Measurements from ENCODE around the gene ACVR1. TPM values are rescaled to one million over a fixed set of nuclear protein-coding genes. Genes with fewer than 3 reads are reported as not detected.
"Not testable (repeated sequence)": the region's sequence is repeated elsewhere in the genome, so short reads cannot be mapped to it uniquely, and the experiment has no call there.

Gene ACVR1
- total RNA-seq, 1 donor from 2014 or later: 24.3 TPM

GRCh38 chr2:157831573-157832315 lies 44.4 kb downstream of the ACVR1 start:
- Mint-ChIP-seq H3K4me3 (ENCODE audit: low read depth) (no peak overlapping the region), H3K36me3 (ENCODE audit: insufficient read depth) (peaks cover 3% of the 10 kb centered on the region), H3K9me3 (ENCODE audit: low read depth) (no peaks in the 10 kb centered on the region), H3K27me3 (no peaks in the 10 kb centered on the region), H3K27ac (no peak overlapping the region), H3K4me1 (ENCODE audit: low read depth) (peaks cover 12% of the 10 kb centered on the region)
- TF ChIP-seq, protein P1, sequence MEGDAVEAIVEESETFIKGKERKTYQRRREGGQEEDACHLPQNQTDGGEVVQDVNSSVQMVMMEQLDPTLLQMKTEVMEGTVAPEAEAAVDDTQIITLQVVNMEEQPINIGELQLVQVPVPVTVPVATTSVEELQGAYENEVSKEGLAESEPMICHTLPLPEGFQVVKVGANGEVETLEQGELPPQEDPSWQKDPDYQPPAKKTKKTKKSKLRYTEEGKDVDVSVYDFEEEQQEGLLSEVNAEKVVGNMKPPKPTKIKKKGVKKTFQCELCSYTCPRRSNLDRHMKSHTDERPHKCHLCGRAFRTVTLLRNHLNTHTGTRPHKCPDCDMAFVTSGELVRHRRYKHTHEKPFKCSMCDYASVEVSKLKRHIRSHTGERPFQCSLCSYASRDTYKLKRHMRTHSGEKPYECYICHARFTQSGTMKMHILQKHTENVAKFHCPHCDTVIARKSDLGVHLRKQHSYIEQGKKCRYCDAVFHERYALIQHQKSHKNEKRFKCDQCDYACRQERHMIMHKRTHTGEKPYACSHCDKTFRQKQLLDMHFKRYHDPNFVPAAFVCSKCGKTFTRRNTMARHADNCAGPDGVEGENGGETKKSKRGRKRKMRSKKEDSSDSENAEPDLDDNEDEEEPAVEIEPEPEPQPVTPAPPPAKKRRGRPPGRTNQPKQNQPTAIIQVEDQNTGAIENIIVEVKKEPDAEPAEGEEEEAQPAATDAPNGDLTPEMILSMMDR (IDR thresholded peaks at IDR 0.05; ENCODE audit: unreplicated experiment): no peak
- no peak for DNase-seq (ENCODE audit: low spot score, unreplicated experiment)

- Mint-ChIP-seq H3K27me3 (no peaks in the 10 kb centered on the region), H3K9me3 (ENCODE audit: low read depth) (no peaks in the 10 kb centered on the region), H3K27ac (no peak overlapping the region), H3K4me1 (ENCODE audit: low read depth) (peaks cover 5% of the 10 kb centered on the region), H3K4me3 (ENCODE audit: low read depth) (no peak overlapping the region), H3K36me3 (ENCODE audit: insufficient read depth) (peaks cover 3% of the 10 kb centered on the region)
- TF ChIP-seq, protein P1 (IDR thresholded peaks at IDR 0.05; ENCODE audit: unreplicated experiment): no peak
- DNase-seq (ENCODE audit: low spot score, unreplicated experiment): no peak
These were observed 45.2 kb downstream of the ACVR1 start for GRCh38 chr2:157830696-157831570.

DNA sequence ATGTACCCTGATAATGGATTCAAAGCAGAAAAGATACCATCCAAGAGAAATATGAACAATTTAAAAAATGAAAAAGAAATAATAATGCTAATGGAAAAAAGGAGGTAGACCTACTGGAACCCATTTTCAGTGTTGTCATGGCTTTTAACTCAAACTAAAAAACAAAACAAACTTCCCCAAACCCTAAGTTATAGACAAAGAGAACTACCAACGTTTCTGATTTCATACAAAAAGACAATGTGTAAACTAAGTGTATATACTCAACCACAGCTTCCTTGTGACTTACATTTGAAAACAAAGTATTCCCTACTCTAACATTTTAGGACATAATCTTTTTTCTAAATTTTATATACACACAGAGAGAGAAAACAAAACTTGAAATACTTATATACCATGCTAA lies 45.9 kb downstream of the ACVR1 start:
- H3K36me3 Mint-ChIP-seq (ENCODE audit: insufficient read depth): peaks cover 6% of the 10 kb centered on the region
- peaks cover 7% of the 10 kb centered on the region for H3K4me1 Mint-ChIP-seq (ENCODE audit: low read depth)
- H3K4me3 Mint-ChIP-seq (ENCODE audit: low read depth): no peak overlapping the region
- TF ChIP-seq, protein P1 (IDR thresholded peaks at IDR 0.05; ENCODE audit: unreplicated experiment): no peak
- no peak overlapping the region for H3K27ac Mint-ChIP-seq
- no peaks in the 10 kb centered on the region for H3K27me3 Mint-ChIP-seq
- no peaks in the 10 kb centered on the region for H3K9me3 Mint-ChIP-seq (ENCODE audit: low read depth)
- no peak for DNase-seq (ENCODE audit: low spot score, unreplicated experiment)

DNA sequence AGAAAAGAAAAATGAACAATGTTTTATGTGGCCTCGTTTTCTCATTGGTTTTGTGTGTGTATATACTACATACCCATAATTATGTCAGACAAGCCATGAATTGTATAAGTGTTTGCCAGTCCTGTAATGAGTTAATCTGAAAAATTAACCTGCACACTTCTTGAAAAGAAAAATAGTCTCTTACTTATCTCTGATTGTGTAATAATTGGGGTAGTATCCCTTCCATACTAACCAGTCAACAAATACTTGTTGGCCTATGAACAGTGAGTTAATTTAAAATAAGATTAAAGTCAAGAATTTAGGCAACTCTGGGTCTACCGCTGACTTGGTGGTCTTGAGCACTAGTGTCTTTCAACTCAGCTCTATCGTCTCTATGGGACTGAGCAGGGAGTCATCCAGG lies 48.8 kb downstream of the ACVR1 start:
- H3K27ac Mint-ChIP-seq: peak overlapping the region; percentile 74
- H3K4me3 Mint-ChIP-seq (ENCODE audit: low read depth): no peak overlapping the region
- peaks cover 9% of the 10 kb centered on the region for H3K36me3 Mint-ChIP-seq (ENCODE audit: insufficient read depth)
- H3K4me1 Mint-ChIP-seq (ENCODE audit: low read depth): peaks cover 5% of the 10 kb centered on the region
- DNase-seq (ENCODE audit: low spot score, unreplicated experiment): no peak
- no peaks in the 10 kb centered on the region for H3K9me3 Mint-ChIP-seq (ENCODE audit: low read depth)
- TF ChIP-seq, protein P1 (IDR thresholded peaks at IDR 0.05; ENCODE audit: unreplicated experiment): no peak
- no peaks in the 10 kb centered on the region for H3K27me3 Mint-ChIP-seq

DNA sequence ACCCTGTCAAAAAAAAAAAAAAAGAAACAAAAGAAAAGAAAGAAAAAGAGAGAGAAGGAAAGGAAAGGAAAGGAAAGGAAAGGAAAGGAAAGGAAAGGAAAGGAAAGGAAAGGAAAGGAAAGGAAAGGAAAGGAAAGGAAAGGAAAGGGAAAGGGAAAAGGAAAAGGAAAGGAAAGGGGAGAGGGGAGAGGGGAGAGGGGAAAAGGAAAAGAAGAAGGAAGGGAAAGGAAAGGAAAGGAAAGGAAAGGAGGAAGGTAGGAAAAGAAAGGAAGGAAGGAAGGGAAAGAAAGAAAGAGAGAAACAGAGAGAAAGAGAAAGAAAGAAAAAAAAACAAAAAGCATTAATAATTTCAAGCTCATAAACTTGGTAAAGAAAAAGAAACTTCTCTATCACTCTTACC lies 49.5 kb downstream of the ACVR1 start:
- H3K36me3 Mint-ChIP-seq (ENCODE audit: insufficient read depth); H3K4me1 Mint-ChIP-seq (ENCODE audit: low read depth); H3K27me3 Mint-ChIP-seq; H3K9me3 Mint-ChIP-seq (ENCODE audit: low read depth); DNase-seq (ENCODE audit: low spot score, unreplicated experiment); H3K27ac Mint-ChIP-seq; H3K4me3 Mint-ChIP-seq (ENCODE audit: low read depth): not testable (repeated sequence)

Measured in progenitor cell of endocrine pancreas (in vitro differentiated cells).